ENCODE results near the gene KSR2.

KSR2 gene

DNA sequence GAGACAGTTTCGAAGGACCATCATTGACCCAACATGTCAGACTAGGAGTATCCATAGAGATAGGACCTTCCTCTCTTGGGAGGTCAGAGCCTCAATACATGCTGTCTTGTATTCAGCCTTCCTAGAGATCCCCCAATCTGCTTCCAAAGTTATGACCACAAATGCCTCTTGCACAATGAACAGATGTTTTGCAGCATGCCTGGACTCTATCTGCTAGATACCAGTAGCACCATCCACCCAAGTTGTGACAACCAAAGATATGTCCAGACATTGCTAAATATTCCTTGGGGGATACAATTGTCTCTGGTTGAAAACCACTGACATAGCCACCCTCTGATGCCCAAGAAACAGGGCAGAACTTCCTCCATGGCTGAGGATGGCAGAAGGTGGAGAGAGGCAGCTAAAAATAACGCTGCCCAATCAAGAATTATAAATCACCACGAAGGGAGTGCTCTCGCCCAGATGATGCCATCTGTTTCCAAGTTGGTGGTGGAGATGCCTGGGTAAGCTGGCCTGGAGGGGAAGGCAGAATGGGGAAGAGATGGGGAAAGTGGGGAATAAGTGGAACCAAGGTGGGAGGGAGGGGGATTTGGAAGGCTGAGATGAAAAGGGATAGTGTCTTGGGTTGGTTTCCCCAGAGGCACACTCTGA is 564.5 kb downstream of the KSR2 start:
- no peak for DNase-seq (ENCODE audit: low read depth)
- TF ChIP-seq, protein P1, sequence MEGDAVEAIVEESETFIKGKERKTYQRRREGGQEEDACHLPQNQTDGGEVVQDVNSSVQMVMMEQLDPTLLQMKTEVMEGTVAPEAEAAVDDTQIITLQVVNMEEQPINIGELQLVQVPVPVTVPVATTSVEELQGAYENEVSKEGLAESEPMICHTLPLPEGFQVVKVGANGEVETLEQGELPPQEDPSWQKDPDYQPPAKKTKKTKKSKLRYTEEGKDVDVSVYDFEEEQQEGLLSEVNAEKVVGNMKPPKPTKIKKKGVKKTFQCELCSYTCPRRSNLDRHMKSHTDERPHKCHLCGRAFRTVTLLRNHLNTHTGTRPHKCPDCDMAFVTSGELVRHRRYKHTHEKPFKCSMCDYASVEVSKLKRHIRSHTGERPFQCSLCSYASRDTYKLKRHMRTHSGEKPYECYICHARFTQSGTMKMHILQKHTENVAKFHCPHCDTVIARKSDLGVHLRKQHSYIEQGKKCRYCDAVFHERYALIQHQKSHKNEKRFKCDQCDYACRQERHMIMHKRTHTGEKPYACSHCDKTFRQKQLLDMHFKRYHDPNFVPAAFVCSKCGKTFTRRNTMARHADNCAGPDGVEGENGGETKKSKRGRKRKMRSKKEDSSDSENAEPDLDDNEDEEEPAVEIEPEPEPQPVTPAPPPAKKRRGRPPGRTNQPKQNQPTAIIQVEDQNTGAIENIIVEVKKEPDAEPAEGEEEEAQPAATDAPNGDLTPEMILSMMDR (conservative IDR thresholded peaks at IDR 0.05; ENCODE audit: low read depth, low read length), result no peak
- no peak overlapping the region for H3K4me3 ChIP-seq (ENCODE audit: low read depth, low read length)

DNA sequence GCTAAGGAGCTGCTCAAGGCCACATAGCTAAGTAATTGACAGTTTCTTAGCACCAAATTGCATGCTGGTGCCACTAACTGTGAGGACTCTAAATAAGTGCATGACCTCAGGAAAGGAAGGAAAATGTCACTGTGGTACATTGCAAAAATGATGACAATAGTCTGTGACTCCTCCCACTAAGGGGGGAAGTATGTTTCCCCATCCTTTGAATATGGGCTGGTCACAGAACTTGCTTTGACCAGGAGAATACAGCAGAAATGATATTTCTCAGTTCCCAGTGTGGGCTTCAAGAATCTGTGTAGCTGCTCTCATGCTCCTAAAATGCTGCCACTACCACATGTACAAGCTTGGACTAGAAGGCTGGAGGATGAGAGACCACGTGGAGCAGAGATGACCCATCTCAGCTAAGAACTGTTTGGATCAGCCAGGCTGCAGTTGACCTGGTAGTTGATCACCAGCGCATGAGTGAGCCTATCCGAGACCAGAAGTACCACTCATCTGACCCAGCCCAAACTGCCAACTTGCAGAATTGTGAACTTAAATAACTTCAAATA is 565.1 kb downstream of the KSR2 start:
- no peak for DNase-seq (ENCODE audit: low read depth)
- TF ChIP-seq, protein P1 (conservative IDR thresholded peaks at IDR 0.05; ENCODE audit: low read depth, low read length), result no peak
- no peak overlapping the region for H3K4me3 ChIP-seq (ENCODE audit: low read depth, low read length)

Data from choroid plexus epithelial cell (primary cell).